Epithelial cell of proximal tubule (primary cell): Measurements from ENCODE around the gene PTPRK. TPM values are rescaled to one million over a fixed set of nuclear protein-coding genes. Genes with fewer than 3 reads are reported as not detected.

ENCODE experiments used
- DNase-seq: peaks from one replicate; pipeline ENCODE4 v3.0.0-alpha.2; 2011; ENCODE audit warnings: low read depth
- H3K4me3 ChIP-seq: 2 replicates; pipeline ENCODE4 v1.5.1; 2011; ENCODE audit warnings: low read depth, mild to moderate bottlenecking, low read length
- CTCF ChIP-seq: conservative IDR thresholded peaks from 2 replicates; pipeline ENCODE4 v1.5.1; 2012; ENCODE audit warnings: low read depth, mild to moderate bottlenecking, low read length
- total RNA-seq: library from RNA; depleted of rRNA; stranded (reverse); fragments of >200 nt; gene quantifications from 2 replicates; pipeline ENCODE4 v1.2.3, GENCODE V29; 2015

The PTPRK gene
- total RNA-seq, 1 donor from 2014 or later, result 42.5 TPM

GRCh38 chr6:128025478-128025877 is 494.9 kb downstream of the PTPRK start:
- TF ChIP-seq CTCF, result no peak
- no peak for DNase-seq
- H3K4me3 ChIP-seq, result no peak overlapping the region

GRCh38 chr6:128024969-128025368 is 495.4 kb downstream of the PTPRK start:
- no peak for DNase-seq
- no peak for TF ChIP-seq CTCF
- no peak overlapping the region for H3K4me3 ChIP-seq

GRCh38 chr6:128024046-128024445 is 496.4 kb downstream of the PTPRK start:
- TF ChIP-seq CTCF, result no peak
- H3K4me3 ChIP-seq, result no peak overlapping the region
- DNase-seq, result no peak

- TF ChIP-seq CTCF, result no peak
- DNase-seq, result no peak
- no peak overlapping the region for H3K4me3 ChIP-seq
Observed at GRCh38 chr6:128018821-128019220, 501.6 kb downstream of the PTPRK start.

- no peak for DNase-seq
- no peak for TF ChIP-seq CTCF
- H3K4me3 ChIP-seq, result no peak overlapping the region
Observed at GRCh38 chr6:128017288-128017687, 503.1 kb downstream of the PTPRK start.

- H3K4me3 ChIP-seq, result no peak overlapping the region
- no peak for DNase-seq
- TF ChIP-seq CTCF, result no peak
Observed at GRCh38 chr6:128007658-128008057, 512.7 kb downstream of the PTPRK start.

GRCh38 chr6:128005009-128005408 is 515.4 kb downstream of the PTPRK start:
- H3K4me3 ChIP-seq, result no peak overlapping the region
- no peak for DNase-seq
- no peak for TF ChIP-seq CTCF
